Measurements from ENCODE around the gene MORC1. TPM values are rescaled to one million over a fixed set of nuclear protein-coding genes. Genes with fewer than 3 reads are reported as not detected.

The MORC1 gene
- total RNA-seq, 1 experiment from 2014 or later, result not detected

DNA sequence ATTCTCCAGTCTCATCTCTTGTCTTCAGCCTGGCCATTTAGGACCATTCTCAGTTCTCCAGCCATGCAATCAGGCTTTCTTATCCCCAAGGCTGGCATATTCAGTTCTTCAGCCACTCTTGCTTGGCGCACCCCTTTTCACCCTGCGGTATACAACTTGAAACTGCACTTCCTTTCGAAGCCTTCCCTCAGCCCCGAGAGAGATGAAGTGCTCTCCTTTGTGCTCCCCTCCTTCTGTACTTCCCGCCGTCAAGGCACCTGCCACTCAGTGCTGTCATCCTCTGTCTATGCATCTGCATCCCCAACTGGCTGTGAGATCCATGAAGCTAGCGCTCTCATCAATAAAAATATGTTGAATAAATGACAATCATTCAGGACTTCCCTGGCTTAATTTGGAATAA lies 45.7 kb downstream of the MORC1 start:
- no peaks in the 10 kb centered on the region for H3K36me3 Mint-ChIP-seq (ENCODE audit: insufficient read depth, unreplicated experiment)
- BruUV-seq (replicated peaks), result no TSS peak
- CTCF ChIA-PET, result no interaction called here
- H3K4me3 Mint-ChIP-seq (ENCODE audit: low read depth, unreplicated experiment), result no peak overlapping the region
- H3K27me3 Mint-ChIP-seq (ENCODE audit: unreplicated experiment), result no peaks in the 10 kb centered on the region
- TF ChIP-seq, protein P1, sequence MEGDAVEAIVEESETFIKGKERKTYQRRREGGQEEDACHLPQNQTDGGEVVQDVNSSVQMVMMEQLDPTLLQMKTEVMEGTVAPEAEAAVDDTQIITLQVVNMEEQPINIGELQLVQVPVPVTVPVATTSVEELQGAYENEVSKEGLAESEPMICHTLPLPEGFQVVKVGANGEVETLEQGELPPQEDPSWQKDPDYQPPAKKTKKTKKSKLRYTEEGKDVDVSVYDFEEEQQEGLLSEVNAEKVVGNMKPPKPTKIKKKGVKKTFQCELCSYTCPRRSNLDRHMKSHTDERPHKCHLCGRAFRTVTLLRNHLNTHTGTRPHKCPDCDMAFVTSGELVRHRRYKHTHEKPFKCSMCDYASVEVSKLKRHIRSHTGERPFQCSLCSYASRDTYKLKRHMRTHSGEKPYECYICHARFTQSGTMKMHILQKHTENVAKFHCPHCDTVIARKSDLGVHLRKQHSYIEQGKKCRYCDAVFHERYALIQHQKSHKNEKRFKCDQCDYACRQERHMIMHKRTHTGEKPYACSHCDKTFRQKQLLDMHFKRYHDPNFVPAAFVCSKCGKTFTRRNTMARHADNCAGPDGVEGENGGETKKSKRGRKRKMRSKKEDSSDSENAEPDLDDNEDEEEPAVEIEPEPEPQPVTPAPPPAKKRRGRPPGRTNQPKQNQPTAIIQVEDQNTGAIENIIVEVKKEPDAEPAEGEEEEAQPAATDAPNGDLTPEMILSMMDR (IDR thresholded peaks at IDR 0.05; ENCODE audit: unreplicated experiment), result no peak
- H3K27ac Mint-ChIP-seq (ENCODE audit: unreplicated experiment), result no peak overlapping the region
- no peak for DNase-seq
- no peaks in the 10 kb centered on the region for H3K9me3 Mint-ChIP-seq (ENCODE audit: low read depth, unreplicated experiment)
- intact Hi-C loops (cut with micrococcal nuclease; ENCODE audit: unreplicated experiment), result no loop called here
- H3K4me1 Mint-ChIP-seq (ENCODE audit: low read depth, unreplicated experiment), result no peaks in the 10 kb centered on the region

DNA sequence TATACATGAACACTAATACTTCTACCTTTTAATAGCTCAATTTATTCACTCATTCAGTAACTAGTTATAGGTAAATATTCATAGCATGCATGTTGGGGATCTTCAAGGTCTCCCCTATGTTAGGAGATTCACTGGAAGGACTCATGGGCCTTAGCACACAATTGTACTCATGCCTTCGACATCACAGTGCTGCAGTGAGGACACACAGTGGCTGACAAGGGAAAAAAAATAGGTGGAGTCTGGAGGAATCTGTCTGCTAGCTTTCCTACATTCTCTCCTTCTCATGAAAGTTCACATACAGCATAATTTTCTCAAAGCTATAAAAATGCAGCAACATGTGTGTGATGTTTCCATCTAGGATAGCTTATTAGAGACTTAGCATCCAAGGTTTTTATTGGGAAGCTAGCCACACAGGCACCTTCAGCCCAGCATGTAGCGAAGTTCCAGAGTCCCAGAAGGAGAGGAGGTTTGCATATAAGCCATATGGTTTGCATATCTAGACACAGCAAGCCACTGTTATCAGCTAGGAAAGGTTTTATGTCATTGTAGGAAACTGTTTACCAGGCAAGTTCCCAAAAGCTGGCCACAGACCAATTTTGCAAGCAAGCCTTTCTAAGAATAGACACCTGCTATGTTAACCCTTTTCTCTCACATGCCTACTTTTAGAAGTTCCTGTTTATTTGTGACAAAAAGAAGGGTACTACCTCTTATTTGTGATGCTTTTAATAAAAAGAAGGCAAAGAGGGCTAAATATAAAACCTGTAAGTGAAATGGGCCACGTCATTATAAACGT lies 46.4 kb downstream of the MORC1 start:
- intact Hi-C loops (cut with micrococcal nuclease; ENCODE audit: unreplicated experiment), result no loop called here
- Mint-ChIP-seq H3K27me3 (ENCODE audit: unreplicated experiment) (no peaks in the 10 kb centered on the region), H3K27ac (ENCODE audit: unreplicated experiment) (no peak overlapping the region), H3K9me3 (ENCODE audit: low read depth, unreplicated experiment) (no peaks in the 10 kb centered on the region), H3K4me1 (ENCODE audit: low read depth, unreplicated experiment) (no peaks in the 10 kb centered on the region), H3K36me3 (ENCODE audit: insufficient read depth, unreplicated experiment) (no peaks in the 10 kb centered on the region), H3K4me3 (ENCODE audit: low read depth, unreplicated experiment) (no peak overlapping the region)
- TF ChIP-seq, protein P1 (IDR thresholded peaks at IDR 0.05; ENCODE audit: unreplicated experiment), result no peak
- no TSS peak for BruUV-seq (replicated peaks)
- CTCF ChIA-PET, result interaction anchor here (1.3 kb wide), 1 partner anchor 48 kb away, joined by 5 read pairs; no protein-coding TSS in a partner anchor
- no peak for DNase-seq

DNA sequence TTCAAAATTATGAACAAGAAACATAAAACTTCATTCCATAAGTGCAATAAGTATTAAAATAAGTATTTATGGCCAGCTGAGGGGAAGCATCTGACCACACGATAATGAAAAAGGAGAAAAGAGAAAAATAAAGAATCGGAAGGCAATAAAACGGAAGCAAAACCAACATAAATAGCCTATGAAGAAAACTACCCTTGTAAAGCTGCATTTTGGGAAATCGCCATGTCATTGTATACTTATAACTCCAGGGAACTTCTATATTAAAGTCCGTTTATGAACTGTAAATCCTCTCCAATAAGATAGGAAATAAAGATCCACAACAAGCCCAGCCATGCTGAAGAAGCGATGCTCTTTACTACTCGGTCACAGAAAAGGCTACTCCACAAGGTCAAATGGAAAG lies 47.7 kb downstream of the MORC1 start:
- no TSS peak for BruUV-seq (replicated peaks)

DNA sequence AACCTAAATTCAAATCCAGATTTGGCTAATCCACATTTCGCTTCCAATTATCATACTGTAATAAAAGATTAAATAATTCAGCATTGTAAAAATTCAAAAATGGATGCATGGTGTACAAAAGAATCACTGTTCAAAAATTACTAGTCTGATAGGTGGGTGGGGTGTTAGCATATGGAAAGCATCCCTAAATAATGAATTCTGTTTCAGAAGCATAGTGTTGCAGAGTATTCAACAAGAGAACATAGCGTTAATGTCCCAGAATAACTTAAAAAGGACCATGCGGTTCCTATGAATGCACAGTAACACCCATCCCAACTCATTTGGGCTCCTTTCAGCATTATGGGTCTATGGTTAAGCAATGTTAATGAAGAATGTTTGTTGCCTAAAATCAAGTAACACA lies 51.1 kb downstream of the MORC1 start:
- Mint-ChIP-seq H3K9me3 (ENCODE audit: low read depth, unreplicated experiment) (no peaks in the 10 kb centered on the region), H3K27me3 (ENCODE audit: unreplicated experiment) (no peaks in the 10 kb centered on the region), H3K4me1 (ENCODE audit: low read depth, unreplicated experiment) (no peaks in the 10 kb centered on the region), H3K4me3 (ENCODE audit: low read depth, unreplicated experiment) (no peak overlapping the region), H3K27ac (ENCODE audit: unreplicated experiment) (no peak overlapping the region), H3K36me3 (ENCODE audit: insufficient read depth, unreplicated experiment) (no peaks in the 10 kb centered on the region)
- TF ChIP-seq, protein P1 (IDR thresholded peaks at IDR 0.05; ENCODE audit: unreplicated experiment), result no peak
- CTCF ChIA-PET, result no interaction called here
- no TSS peak for BruUV-seq (replicated peaks)
- DNase-seq, result no peak
- intact Hi-C loops (cut with micrococcal nuclease; ENCODE audit: unreplicated experiment), result no loop called here

More for the DNA sequence above, 47.7 kb downstream of the MORC1 start:
- CTCF ChIA-PET, result interaction anchor here (0.5 kb wide), 1 partner anchor 143 kb away, joined by 4 read pairs; no protein-coding TSS in a partner anchor
- no peak overlapping the region for H3K27ac Mint-ChIP-seq (ENCODE audit: unreplicated experiment)
- no peak overlapping the region for H3K4me3 Mint-ChIP-seq (ENCODE audit: low read depth, unreplicated experiment)
- no peaks in the 10 kb centered on the region for H3K27me3 Mint-ChIP-seq (ENCODE audit: unreplicated experiment)
- no peaks in the 10 kb centered on the region for H3K4me1 Mint-ChIP-seq (ENCODE audit: low read depth, unreplicated experiment)
- intact Hi-C loops (cut with micrococcal nuclease; ENCODE audit: unreplicated experiment), result no loop called here
- no peaks in the 10 kb centered on the region for H3K36me3 Mint-ChIP-seq (ENCODE audit: insufficient read depth, unreplicated experiment)
- H3K9me3 Mint-ChIP-seq (ENCODE audit: low read depth, unreplicated experiment), result no peaks in the 10 kb centered on the region
- TF ChIP-seq, protein P1 (IDR thresholded peaks at IDR 0.05; ENCODE audit: unreplicated experiment), result no peak
- DNase-seq, result no peak
